ENCODE measurements around the gene GPR18.

The GPR18 gene, protein sequence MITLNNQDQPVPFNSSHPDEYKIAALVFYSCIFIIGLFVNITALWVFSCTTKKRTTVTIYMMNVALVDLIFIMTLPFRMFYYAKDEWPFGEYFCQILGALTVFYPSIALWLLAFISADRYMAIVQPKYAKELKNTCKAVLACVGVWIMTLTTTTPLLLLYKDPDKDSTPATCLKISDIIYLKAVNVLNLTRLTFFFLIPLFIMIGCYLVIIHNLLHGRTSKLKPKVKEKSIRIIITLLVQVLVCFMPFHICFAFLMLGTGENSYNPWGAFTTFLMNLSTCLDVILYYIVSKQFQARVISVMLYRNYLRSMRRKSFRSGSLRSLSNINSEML

GRCh38 chr13:99258210-99258860 is at the start of gene GPR18:
Gene GPR18, minus strand, starts transcription at chr13:99258379. Its CDS starts 2,507 bp downstream, at chr13:99255872.
- DNase-seq (ENCODE audit: low read depth in 2 of 2), result no peak

- DNase-seq (ENCODE audit: low read depth in 2 of 2), result no peak
Measured at GRCh38 chr13:99307648-99308339, 49.6 kb upstream of the GPR18 start.

GRCh38 chr13:99307247-99307646 is 49.1 kb upstream of the GPR18 start, which contains the start of gene GPR183:
Gene GPR183, minus strand, starts transcription at chr13:99307399. Its CDS starts 11,254 bp downstream, at chr13:99296145.
- DNase-seq (ENCODE audit: low read depth in 2 of 2), result no peak

DNA sequence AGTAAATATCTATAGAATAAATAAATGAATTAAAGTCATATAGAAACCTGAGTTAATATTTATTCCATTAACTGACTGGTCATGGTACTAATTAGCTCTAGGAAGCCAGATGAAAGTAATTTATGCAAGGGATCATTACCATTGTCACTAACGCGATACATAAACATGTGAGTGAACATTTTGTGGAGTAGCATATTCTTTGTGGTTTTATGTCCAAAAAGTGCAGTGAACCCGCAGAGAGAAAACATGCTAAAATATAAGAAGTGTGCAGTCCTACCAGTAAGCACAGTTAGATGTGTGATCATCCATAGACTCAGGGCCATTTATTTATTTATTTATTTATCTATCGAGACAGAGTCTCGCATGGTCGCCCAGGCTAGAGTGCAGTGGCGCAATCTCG is 47.4 kb upstream of the GPR18 start:
- DNase-seq (ENCODE audit: low read depth in 2 of 2), result no peak

- DNase-seq (ENCODE audit: low read depth in 2 of 2), result no peak
Measured at GRCh38 chr13:99305158-99305557, 47.0 kb upstream of the GPR18 start.

GRCh38 chr13:99304541-99304940 is 46.4 kb upstream of the GPR18 start:
- DNase-seq (ENCODE audit: low read depth in 2 of 2), result no peak

GRCh38 chr13:99303863-99304521 is 45.8 kb upstream of the GPR18 start:
- DNase-seq (ENCODE audit: low read depth in 2 of 2), result no peak

GRCh38 chr13:99302637-99303505 is 44.7 kb upstream of the GPR18 start:
- no peak for DNase-seq (ENCODE audit: low read depth in 2 of 2)

DNA sequence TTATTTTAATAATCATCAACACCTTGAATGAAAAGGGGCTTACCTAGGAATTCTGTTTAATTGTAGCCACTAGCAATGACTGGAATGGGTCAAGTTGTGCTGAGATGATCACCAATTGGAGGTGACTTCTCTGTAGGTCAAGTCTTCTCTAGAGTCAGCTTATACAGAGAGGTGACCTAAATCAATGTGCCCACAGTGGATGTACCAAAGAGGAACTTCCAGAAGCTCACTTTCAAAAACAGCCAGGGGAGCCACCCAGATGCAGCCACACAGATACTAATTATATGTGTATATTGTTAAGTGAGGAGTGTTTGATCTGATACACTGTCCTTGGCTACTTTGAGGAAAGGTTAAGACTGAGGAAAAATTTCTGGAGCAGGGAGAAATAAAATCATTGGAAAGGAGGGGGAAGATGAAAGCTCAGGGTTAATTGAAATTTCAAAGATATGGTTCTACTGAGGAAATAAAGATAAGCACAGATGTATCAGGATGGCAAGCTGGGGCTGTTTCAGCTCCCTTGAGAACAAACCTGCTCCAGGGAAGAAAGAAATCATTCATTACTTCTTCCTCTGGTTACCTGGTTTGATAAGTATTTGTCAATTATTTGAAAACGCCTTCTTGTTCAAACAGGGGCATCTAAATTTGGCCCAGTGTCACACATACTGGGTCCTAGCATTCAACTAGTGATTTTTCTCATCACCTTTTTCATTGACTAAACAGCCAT is 43.9 kb upstream of the GPR18 start:
- DNase-seq (ENCODE audit: low read depth in 2 of 2), result no peak

GRCh38 chr13:99301056-99301838 is 43.1 kb upstream of the GPR18 start:
- no peak for DNase-seq (ENCODE audit: low read depth in 2 of 2)

DNA sequence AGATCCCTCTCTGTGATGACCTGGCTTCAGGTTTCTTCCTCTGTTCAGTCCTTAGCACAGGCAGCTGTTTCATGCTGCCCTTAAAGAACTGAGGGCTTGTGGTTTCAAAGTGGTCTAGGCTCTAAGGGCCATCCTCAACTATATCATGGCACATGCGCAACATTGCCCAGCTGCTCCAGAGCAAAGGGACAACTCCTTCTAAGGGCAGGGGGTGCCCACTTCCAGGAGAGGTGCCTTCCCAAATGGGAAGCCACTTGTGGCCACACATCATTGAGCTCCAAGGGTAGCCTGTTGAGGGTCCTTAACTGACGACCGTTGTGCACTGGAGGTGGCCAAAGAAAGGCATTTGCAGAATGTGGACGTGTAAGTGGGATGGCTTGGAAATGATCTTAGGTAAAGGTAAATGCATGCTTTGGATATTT is 41.8 kb upstream of the GPR18 start:
- no peak for DNase-seq (ENCODE audit: low read depth in 2 of 2)

- no peak for DNase-seq (ENCODE audit: low read depth in 2 of 2)
Measured at GRCh38 chr13:99299256-99299919, 41.2 kb upstream of the GPR18 start.

GRCh38 chr13:99298056-99298455 is 39.9 kb upstream of the GPR18 start:
- DNase-seq (ENCODE audit: low read depth in 2 of 2), result no peak

DNA sequence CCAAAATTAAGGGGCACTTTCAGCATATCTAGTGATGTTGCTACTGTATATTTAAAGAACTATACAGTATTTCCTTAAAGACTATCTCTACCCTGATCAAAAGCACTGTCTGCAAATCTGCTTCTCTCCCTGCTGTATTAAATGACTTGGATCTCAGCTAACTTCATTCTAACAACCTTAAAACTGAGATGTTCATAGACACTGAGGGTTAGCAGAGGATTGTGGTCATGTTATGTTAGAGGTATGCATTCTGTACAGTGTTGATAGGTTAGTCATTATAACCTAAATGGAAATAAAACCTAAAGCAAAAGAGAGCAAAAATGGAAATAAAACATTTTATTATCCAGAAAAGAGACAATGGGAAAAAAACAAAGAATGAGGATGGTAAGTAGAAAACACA is 39.2 kb upstream of the GPR18 start:
- no peak for DNase-seq (ENCODE audit: low read depth in 2 of 2)

GRCh38 chr13:99296398-99296797 is 38.2 kb upstream of the GPR18 start:
- no peak for DNase-seq (ENCODE audit: low read depth in 2 of 2)

DNA sequence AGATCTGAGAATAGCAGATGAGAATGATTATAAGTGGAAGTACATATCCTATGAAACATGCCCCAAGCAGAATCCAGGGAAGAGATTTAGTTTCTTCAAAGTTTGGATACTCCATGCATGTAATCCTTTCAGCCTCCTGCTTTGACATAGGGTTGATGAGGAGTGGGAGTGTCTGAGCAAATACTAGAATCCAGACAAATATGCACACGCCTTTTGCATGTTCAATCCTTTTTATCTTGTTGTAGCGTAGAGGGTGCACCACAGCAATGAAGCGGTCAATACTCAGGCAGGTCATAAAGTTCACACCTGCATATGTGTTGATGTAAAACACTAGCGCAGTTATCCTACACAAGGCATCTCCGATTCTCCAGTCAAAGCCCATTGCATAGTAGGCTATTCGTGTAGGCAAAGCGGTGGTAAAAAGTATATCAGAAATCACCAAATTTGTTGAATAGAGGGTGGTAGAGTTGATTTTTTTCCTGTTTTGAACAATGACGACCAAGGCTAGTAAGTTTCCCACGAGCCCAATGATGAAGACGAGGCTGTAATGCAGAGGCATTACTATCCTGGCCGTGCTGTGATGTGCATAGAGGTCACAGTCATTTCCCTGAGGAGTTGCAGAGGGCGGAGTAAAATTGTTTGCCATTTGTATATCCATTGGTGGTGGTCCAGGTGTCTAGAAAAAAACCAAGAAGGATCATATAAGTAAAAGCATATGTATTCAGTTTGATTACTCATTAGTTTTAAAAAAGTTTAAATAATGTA is 37.5 kb upstream of the GPR18 start:
- no peak for DNase-seq (ENCODE audit: low read depth in 2 of 2)

GRCh38 chr13:99294958-99295357 is 36.8 kb upstream of the GPR18 start:
- DNase-seq (ENCODE audit: low read depth in 2 of 2), result no peak

GRCh38 chr13:99294198-99294597 is 36.0 kb upstream of the GPR18 start:
- DNase-seq (ENCODE audit: low read depth in 2 of 2), result no peak

Measured in stimulated activated CD8-positive, alpha-beta memory T cell treated with anti-CD3 and anti-CD28 coated beads, Interleukin-7, amount 100 ng/mL, for 1 hour (primary cell).